Fibroblast of lung (primary cell): ENCODE measurements around the gene VTI1A. TPM values are rescaled to one million over a fixed set of nuclear protein-coding genes. Genes with fewer than 3 reads are reported as not detected.

Source experiments
- DNase-seq, 2 donors: peaks; one replicate each; pipeline versions ENCODE4 v3.0.0 to v3.0.0-alpha.2; 2010; ENCODE audit warnings: low read depth in 2 of 2
- H2AFZ ChIP-seq: 2 replicates; pipeline ENCODE4 v1.5.1; 2012; ENCODE audit warnings: low read length, control low read depth, inconsistent platforms
- H3K27ac ChIP-seq: 2 replicates; pipeline ENCODE4 v1.5.1; 2011; ENCODE audit warnings: low read length, control low read depth; ENCODE audit not compliant: insufficient read depth
- H3K27me3 ChIP-seq: 2 replicates; pipeline ENCODE4 v1.5.1; 2011; ENCODE audit warnings: mild to moderate bottlenecking, low read length; ENCODE audit not compliant: control insufficient read depth, insufficient read depth
- H3K36me3 ChIP-seq: 2 replicates; pipeline ENCODE4 v1.5.1; 2011; ENCODE audit warnings: low read length; ENCODE audit not compliant: control insufficient read depth, insufficient read depth
- H3K4me1 ChIP-seq: 2 replicates; pipeline ENCODE4 v1.5.1; 2011; ENCODE audit warnings: low read length; ENCODE audit not compliant: control insufficient read depth, insufficient read depth; ENCODE audit errors: extremely low read depth
- H3K4me2 ChIP-seq: 2 replicates; pipeline ENCODE4 v1.5.1; 2011; ENCODE audit warnings: low read length, control low read depth; ENCODE audit not compliant: insufficient read depth; ENCODE audit errors: extremely low read depth
- H3K4me3 ChIP-seq, 4 experiments: fragments of 200-600 bp in 1 of 4; sonication (generic) in 1 of 4; replicated peaks in 1 of 4; 2 replicates each; pipeline ENCODE4 v1.5.1; 2011 to 2016; ENCODE audit warnings: low read length in 4 of 4, low read depth in 3 of 4, mild to moderate bottlenecking in 3 of 4, control low read depth in 2 of 4, inconsistent platforms in 1 of 4, mixed read lengths in 1 of 4; ENCODE audit not compliant: insufficient read depth in 1 of 4; ENCODE audit errors: control extremely low read depth in 1 of 4
- H3K79me2 ChIP-seq: 2 replicates; pipeline ENCODE4 v1.5.1; 2012; ENCODE audit warnings: mild to moderate bottlenecking, low read length, inconsistent platforms; ENCODE audit not compliant: control insufficient read depth, insufficient read depth
- H3K9ac ChIP-seq: 2 replicates; pipeline ENCODE4 v1.5.1; 2011; ENCODE audit warnings: mild to moderate bottlenecking, low read length, control low read depth; ENCODE audit not compliant: insufficient read depth
- H3K9me3 ChIP-seq: 2 replicates; pipeline ENCODE4 v1.5.1; 2012; ENCODE audit warnings: low read depth, low read length; ENCODE audit not compliant: control insufficient read depth, insufficient read depth
- H4K20me1 ChIP-seq: 2 replicates; pipeline ENCODE4 v1.5.1; 2011; ENCODE audit warnings: low read length; ENCODE audit not compliant: control insufficient read depth, insufficient read depth; ENCODE audit errors: extremely low read depth
- EZH2 ChIP-seq: IDR thresholded peaks from 2 replicates; pipeline ENCODE4 v1.5.1; 2012; ENCODE audit warnings: low read length, control low read depth, mild to moderate bottlenecking; ENCODE audit errors: missing control alignments
- polyA plus RNA-seq, 2 donors: library from polyadenylated mRNA; depleted of rRNA in 1 of 2; stranded (reverse) in 1 of 2; unstranded in 1 of 2; fragments of >200 nt; gene quantifications; 2 replicates each; pipeline ENCODE4 v1.2.1, GENCODE V29; 2011 to 2012; ENCODE audit warnings: missing spikeins in 1 of 2
- total RNA-seq: library from RNA; depleted of rRNA; stranded (reverse); fragments of >200 nt; gene quantifications from 2 replicates; pipeline ENCODE4 v1.2.1, GENCODE V29; 2014
- TF ChIP-seq, protein P1 (sequence below), 2 donors: IDR thresholded peaks in 1 of 2; conservative IDR thresholded peaks in 1 of 2; 1 replicate in 1 of 2; 2 replicates in 1 of 2; pipeline ENCODE4 v1.5.1; 2011 to 2012; ENCODE audit warnings: low read length in 2 of 2, control low read depth in 1 of 2, inconsistent platforms in 1 of 2, low read depth in 1 of 2, mild to moderate bottlenecking in 1 of 2

Gene VTI1A
- total and polyA plus RNA-seq, 2 donors (not counting 1 experiment from before 2014, with no cell fraction given), result 19.1 to 30.9 TPM

DNA sequence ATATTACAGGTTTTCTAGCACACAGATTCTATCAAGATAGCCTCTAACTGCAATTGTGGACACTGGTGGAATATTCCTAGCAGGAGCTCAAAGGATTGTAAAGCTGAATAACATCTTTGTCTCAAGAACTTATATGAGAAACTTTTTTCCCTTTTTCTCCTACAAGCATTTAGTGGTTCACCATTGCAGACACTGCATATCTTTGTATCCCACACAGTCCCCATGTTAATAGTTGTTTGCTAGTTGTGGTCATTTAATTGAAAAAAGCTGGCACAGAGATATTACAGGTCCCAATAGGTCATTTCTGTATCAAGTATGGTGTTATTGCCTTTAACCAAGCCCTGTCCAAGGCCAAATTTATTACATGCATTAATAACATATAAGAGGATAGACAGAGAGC is 276.9 kb downstream of the VTI1A start:
- H3K79me2 ChIP-seq, result no peaks in the 10 kb centered on the region
- TF ChIP-seq EZH2, result no peak
- TF ChIP-seq, protein P1, sequence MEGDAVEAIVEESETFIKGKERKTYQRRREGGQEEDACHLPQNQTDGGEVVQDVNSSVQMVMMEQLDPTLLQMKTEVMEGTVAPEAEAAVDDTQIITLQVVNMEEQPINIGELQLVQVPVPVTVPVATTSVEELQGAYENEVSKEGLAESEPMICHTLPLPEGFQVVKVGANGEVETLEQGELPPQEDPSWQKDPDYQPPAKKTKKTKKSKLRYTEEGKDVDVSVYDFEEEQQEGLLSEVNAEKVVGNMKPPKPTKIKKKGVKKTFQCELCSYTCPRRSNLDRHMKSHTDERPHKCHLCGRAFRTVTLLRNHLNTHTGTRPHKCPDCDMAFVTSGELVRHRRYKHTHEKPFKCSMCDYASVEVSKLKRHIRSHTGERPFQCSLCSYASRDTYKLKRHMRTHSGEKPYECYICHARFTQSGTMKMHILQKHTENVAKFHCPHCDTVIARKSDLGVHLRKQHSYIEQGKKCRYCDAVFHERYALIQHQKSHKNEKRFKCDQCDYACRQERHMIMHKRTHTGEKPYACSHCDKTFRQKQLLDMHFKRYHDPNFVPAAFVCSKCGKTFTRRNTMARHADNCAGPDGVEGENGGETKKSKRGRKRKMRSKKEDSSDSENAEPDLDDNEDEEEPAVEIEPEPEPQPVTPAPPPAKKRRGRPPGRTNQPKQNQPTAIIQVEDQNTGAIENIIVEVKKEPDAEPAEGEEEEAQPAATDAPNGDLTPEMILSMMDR (conservative IDR thresholded peaks at IDR 0.05 in 1 of 2, IDR thresholded peaks at IDR 0.05 in 1 of 2; ENCODE audit: low read depth in 1 of 2, low read length in 2 of 2), result no peak
- H3K4me3 ChIP-seq, result no peak overlapping the region
- H3K9me3 ChIP-seq, result no peaks in the 10 kb centered on the region
- no peaks in the 10 kb centered on the region for H3K27me3 ChIP-seq
- no peak overlapping the region for H3K4me2 ChIP-seq
- no peak overlapping the region for H3K27ac ChIP-seq
- H3K36me3 ChIP-seq, result no peaks in the 10 kb centered on the region
- H2AFZ ChIP-seq, result no peak overlapping the region
- no peaks in the 10 kb centered on the region for H3K4me1 ChIP-seq
- no peaks in the 10 kb centered on the region for H4K20me1 ChIP-seq
- H3K9ac ChIP-seq, result no peak overlapping the region
- DNase-seq, result no peak

DNA sequence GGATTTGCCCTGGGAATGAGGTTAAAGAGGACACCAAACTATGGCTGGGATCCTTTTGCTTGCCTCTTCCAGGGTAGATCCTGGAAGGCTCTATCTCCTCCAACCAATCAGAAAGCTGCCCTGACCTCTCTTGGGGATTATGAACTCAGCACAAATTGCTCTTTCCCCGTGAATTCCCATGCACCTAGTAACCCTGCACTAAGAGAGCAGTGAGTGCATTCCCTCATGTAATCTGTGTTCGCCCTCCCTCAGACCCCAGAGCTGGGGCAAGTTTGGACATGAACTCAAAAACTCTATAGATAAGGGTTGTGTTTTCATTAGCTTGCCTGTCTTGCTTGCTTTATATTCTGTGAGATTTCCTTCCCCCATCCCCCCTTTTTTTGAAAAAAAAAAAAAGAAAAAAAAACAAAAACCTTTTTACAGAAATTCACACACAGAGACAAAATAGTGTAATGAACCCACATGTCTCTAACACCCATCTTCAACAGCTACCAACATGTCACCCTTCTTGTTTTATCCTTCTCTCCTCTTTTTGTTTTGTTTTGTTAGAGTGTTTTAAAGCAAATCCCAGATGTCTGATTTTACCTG is 277.5 kb downstream of the VTI1A start:
- no peaks in the 10 kb centered on the region for H4K20me1 ChIP-seq
- H3K27me3 ChIP-seq, result no peaks in the 10 kb centered on the region
- H3K9me3 ChIP-seq, result no peaks in the 10 kb centered on the region
- H3K36me3 ChIP-seq, result no peaks in the 10 kb centered on the region
- H3K27ac ChIP-seq, result no peak overlapping the region
- no peak overlapping the region for H3K9ac ChIP-seq
- H3K4me3 ChIP-seq, result no peak overlapping the region
- DNase-seq, result no peak
- no peak overlapping the region for H2AFZ ChIP-seq
- TF ChIP-seq EZH2, result no peak
- TF ChIP-seq, protein P1 (conservative IDR thresholded peaks at IDR 0.05 in 1 of 2, IDR thresholded peaks at IDR 0.05 in 1 of 2; ENCODE audit: low read depth in 1 of 2, low read length in 2 of 2), result no peak
- H3K79me2 ChIP-seq, result no peaks in the 10 kb centered on the region
- no peak overlapping the region for H3K4me2 ChIP-seq
- no peaks in the 10 kb centered on the region for H3K4me1 ChIP-seq

DNA sequence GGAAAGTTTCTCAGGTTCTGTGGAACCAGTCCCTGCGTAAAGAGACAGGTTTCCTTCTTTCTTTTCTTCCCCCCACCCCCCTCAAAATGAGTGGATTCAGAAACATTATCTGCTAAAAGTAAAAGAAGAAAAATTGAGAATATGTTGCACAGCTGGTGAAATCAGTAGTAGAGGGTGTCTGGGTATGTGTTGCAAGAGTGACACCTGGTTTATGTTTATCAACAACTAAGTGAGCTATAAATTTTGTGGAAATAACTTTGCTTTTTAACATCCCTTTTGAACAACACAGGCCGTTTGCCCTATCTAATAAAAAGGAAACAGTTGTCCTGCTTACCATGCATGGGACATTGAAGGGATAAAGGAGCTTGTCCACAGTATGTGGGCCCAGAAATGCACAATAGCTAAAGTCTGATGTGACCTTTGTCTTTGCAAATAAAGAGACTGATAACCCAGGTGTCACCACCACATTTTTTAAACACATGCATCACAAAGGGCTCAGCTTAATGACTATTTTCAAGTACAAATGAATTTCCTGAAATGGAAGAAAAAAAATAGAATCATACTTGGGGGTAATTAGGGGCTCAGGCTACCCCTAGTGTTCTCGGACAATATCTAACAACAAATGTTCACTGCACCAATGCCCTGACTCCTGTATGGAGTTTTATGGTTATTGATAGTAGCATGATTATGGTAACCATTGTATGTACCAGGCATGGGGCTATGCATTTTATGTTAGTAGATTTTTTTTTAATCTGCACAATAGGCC is 281.3 kb downstream of the VTI1A start:
- Histone ChIP-seq H3K27ac (no peak overlapping the region), H3K9me3 (no peaks in the 10 kb centered on the region), H3K27me3 (no peaks in the 10 kb centered on the region), H3K9ac (no peak overlapping the region), H3K79me2 (no peaks in the 10 kb centered on the region), H3K4me1 (no peaks in the 10 kb centered on the region), H3K36me3 (no peaks in the 10 kb centered on the region), H4K20me1 (no peaks in the 10 kb centered on the region), H2AFZ (no peak overlapping the region), H3K4me2 (no peak overlapping the region), H3K4me3 (no peak overlapping the region)
- TF ChIP-seq, protein P1 (conservative IDR thresholded peaks at IDR 0.05 in 1 of 2, IDR thresholded peaks at IDR 0.05 in 1 of 2; ENCODE audit: low read depth in 1 of 2, low read length in 2 of 2), result no peak
- TF ChIP-seq EZH2, result no peak
- no peak for DNase-seq
